Measurements from ENCODE around the gene HLA-DRB1.
"Not testable (repeated sequence)": the region's sequence is repeated elsewhere in the genome, so short reads cannot be mapped to it uniquely, and the experiment has no call there.

Gene HLA-DRB1

GRCh38 chr6:32637883-32638282 lies 48.2 kb upstream of the HLA-DRB1 start:
- no peak for TF ChIP-seq ISL1 (CRISPR knock-in tag; IDR thresholded peaks at IDR 0.05)
- no peak for TF ChIP-seq TOX (CRISPR knock-in tag; IDR thresholded peaks at IDR 0.05; ENCODE audit: borderline replicate concordance)
- no peak for TF ChIP-seq RARB (CRISPR knock-in tag; IDR thresholded peaks at IDR 0.05)
- TF ChIP-seq ZNF565 (CRISPR knock-in tag; conservative IDR thresholded peaks at IDR 0.05; ENCODE audit: low read depth) = no peak
- TF ChIP-seq TCF4 (CRISPR knock-in tag; IDR thresholded peaks at IDR 0.05; ENCODE audit: borderline replicate concordance) = no peak
- TF ChIP-seq BACH2 (CRISPR knock-in tag; IDR thresholded peaks at IDR 0.05; ENCODE audit: borderline replicate concordance) = no peak
- TF ChIP-seq OSR1 (CRISPR knock-in tag; IDR thresholded peaks at IDR 0.05) = no peak
- TF ChIP-seq ZC3H10 (CRISPR knock-in tag; IDR thresholded peaks at IDR 0.05) = no peak
- no peak for TF ChIP-seq ESRRG (CRISPR knock-in tag; IDR thresholded peaks at IDR 0.05)
- ATAC-seq = no peak

DNA sequence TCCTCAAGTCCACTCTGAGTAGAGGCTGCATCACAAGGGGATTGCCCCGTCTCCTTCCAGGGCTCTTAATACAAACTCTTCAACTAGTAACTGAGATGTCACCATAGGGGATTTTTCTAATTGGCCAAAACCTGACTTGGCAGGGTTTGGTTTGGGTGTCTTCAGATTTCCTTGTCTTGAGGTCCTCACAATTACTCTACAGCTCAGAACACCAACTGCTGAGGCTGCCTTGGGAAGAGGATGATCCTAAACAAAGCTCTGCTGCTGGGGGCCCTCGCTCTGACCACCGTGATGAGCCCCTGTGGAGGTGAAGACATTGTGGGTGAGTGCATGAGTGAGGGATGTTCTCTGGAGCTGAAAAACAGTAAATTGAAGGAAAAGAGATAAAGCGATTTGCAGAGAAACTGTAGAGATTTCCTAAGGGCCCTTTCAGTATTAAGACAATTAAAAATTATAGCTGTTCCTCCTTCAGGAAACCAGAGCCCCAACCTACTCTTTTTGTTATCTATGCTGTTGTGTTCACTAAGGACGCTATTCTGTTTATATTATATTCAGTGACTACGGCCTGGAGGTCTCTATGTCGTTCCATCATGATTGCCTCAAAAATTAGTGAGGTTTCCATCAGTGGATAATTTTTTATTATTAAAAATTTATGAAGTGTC lies 47.7 kb upstream of the HLA-DRB1 start, which contains the start of gene HLA-DQA1:
Gene HLA-DQA1, plus strand, starts transcription at position 188 of the 662 bp plus-strand sequence. Its CDS starts 53 bp downstream, at position 241.
- TF ChIP-seq BACH2 (CRISPR knock-in tag; IDR thresholded peaks at IDR 0.05; ENCODE audit: borderline replicate concordance) (no peak), RARB (CRISPR knock-in tag; IDR thresholded peaks at IDR 0.05) (no peak), TOX (CRISPR knock-in tag; IDR thresholded peaks at IDR 0.05; ENCODE audit: borderline replicate concordance) (no peak), ARNTL (CRISPR knock-in tag; IDR thresholded peaks at IDR 0.05; ENCODE audit: borderline replicate concordance, low read depth) (no peak), CSRNP3 (CRISPR knock-in tag; IDR thresholded peaks at IDR 0.05) (no peak), TCF4 (CRISPR knock-in tag; IDR thresholded peaks at IDR 0.05; ENCODE audit: borderline replicate concordance) (no peak)
- TF ChIP-seq, protein P1, sequence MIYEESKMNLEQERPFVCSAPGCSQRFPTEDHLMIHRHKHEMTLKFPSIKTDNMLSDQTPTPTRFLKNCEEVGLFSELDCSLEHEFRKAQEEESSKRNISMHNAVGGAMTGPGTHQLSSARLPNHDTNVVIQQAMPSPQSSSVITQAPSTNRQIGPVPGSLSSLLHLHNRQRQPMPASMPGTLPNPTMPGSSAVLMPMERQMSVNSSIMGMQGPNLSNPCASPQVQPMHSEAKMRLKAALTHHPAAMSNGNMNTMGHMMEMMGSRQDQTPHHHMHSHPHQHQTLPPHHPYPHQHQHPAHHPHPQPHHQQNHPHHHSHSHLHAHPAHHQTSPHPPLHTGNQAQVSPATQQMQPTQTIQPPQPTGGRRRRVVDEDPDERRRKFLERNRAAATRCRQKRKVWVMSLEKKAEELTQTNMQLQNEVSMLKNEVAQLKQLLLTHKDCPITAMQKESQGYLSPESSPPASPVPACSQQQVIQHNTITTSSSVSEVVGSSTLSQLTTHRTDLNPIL (CRISPR knock-in tag; IDR thresholded peaks at IDR 0.05; ENCODE audit: low read depth) = no peak
- ATAC-seq = no peak

DNA sequence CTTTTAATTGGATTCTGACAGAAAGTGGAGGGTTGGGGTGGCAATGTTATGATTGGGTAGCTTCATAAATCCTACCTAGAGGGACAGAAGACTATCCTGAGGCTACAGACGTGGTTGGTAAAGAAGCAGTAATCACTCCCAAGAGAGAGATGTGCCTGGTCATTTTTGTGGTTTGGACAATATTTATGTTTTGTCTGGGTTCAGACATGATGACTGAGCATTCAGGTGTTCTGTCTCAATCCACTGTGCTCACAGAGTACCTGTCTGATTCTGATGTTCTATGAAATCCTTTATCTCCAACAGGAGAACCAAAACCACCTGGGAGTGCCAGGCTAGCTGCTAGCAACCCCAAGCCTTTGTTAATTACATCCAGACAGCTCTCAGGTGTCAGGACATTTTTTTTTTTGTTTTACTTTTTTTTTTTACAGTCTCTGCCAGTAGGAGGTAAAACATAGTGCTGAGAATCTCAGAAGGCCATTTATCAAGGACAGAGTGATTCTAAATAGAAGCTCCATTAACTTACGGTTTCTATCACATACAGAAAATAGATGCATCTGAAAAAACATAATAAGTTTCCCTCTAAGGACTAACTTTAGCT lies 46.0 kb upstream of the HLA-DRB1 start:
- ATAC-seq = no peak
- TF ChIP-seq SNAI2 (CRISPR knock-in tag; IDR thresholded peaks at IDR 0.05) (no peak), CSRNP3 (CRISPR knock-in tag; IDR thresholded peaks at IDR 0.05) (no peak), ZNF565 (CRISPR knock-in tag; conservative IDR thresholded peaks at IDR 0.05; ENCODE audit: low read depth) (no peak), RARB (CRISPR knock-in tag; IDR thresholded peaks at IDR 0.05) (no peak), BACH2 (CRISPR knock-in tag; IDR thresholded peaks at IDR 0.05; ENCODE audit: borderline replicate concordance) (no peak), GLIS3 (CRISPR knock-in tag; IDR thresholded peaks at IDR 0.05) (no peak), ZNF70 (CRISPR knock-in tag; IDR thresholded peaks at IDR 0.05) (no peak), ZNF8 (CRISPR knock-in tag; IDR thresholded peaks at IDR 0.05) (no peak), TSHZ2 (CRISPR knock-in tag; IDR thresholded peaks at IDR 0.05) (no peak), ARNTL (CRISPR knock-in tag; IDR thresholded peaks at IDR 0.05; ENCODE audit: borderline replicate concordance, low read depth) (no peak)

DNA sequence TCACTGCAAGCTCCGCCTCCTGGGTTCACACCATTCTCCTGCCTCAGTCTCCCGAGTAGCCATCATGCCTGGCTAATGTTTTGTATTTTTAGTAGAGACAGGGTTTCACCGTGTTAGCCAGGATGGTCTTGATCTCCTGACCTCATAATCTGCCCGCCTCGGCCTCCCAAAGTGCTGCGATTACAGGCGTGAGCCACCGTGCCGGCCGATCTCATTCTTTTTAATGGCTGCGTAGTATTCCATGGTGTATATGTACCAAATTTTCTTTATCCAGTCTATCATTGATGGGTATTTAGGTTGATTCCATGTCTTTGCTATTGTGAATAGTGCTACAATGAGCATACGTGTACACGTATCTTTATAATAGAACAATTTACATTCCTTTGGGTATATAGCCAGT lies 40.1 kb upstream of the HLA-DRB1 start:
- not testable (repeated sequence) for ATAC-seq

- no peak for ATAC-seq
- TF ChIP-seq OSR1 (CRISPR knock-in tag; IDR thresholded peaks at IDR 0.05) = no peak
- TF ChIP-seq, protein P2, sequence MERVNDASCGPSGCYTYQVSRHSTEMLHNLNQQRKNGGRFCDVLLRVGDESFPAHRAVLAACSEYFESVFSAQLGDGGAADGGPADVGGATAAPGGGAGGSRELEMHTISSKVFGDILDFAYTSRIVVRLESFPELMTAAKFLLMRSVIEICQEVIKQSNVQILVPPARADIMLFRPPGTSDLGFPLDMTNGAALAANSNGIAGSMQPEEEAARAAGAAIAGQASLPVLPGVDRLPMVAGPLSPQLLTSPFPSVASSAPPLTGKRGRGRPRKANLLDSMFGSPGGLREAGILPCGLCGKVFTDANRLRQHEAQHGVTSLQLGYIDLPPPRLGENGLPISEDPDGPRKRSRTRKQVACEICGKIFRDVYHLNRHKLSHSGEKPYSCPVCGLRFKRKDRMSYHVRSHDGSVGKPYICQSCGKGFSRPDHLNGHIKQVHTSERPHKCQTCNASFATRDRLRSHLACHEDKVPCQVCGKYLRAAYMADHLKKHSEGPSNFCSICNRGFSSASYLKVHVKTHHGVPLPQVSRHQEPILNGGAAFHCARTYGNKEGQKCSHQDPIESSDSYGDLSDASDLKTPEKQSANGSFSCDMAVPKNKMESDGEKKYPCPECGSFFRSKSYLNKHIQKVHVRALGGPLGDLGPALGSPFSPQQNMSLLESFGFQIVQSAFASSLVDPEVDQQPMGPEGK (CRISPR knock-in tag; IDR thresholded peaks at IDR 0.05; ENCODE audit: borderline replicate concordance) = no peak
- no peak for TF ChIP-seq TOX (CRISPR knock-in tag; IDR thresholded peaks at IDR 0.05; ENCODE audit: borderline replicate concordance)
- TF ChIP-seq ZNF70 (CRISPR knock-in tag; IDR thresholded peaks at IDR 0.05) = no peak
- TF ChIP-seq, protein P1 (CRISPR knock-in tag; IDR thresholded peaks at IDR 0.05; ENCODE audit: low read depth) = no peak
Measured at GRCh38 chr6:32627831-32628230, 38.2 kb upstream of the HLA-DRB1 start.

All from SK-N-SH treated with all-trans-retinoic acid at 6 μM for 48 hours (cell line).